ENCODE results near the gene MPO.

The MPO gene

GRCh38 chr17:58282442-58282841 is 1.7 kb upstream of the MPO start:
- DNase-seq (ENCODE audit: low read depth in 2 of 2): no peak
- TF ChIP-seq CTCF (IDR thresholded peaks at IDR 0.05; ENCODE audit: low read depth, low read length): no peak
- H3K4me3 ChIP-seq (replicated peaks in 1 of 2; ENCODE audit: low read depth in 2 of 2, low read length in 2 of 2): no peak overlapping the region

DNA sequence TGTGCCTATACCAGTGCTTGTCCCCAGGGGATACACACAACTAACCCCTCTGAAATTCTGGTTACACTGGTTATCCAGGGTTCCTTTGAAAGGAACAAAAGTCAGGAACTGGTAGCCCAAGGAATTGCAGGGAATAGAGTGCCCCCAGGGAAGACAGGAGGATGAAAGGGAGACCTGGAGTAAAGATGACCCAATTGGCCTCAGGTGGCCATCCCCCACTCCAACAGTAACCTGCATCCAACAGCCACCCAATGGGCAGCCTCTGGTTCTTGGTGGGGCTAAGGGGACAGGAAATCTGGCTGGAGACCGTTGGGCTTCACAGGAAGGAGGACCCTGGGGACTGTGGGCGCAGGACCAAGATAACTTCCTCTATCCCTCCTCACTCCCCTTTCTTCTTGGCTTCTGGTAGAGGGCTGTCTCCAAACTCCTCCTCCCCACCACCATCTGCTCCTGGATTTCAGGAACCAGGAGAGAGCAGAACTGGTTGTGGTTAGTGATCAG is 826 bp upstream of the MPO start:
- DNase-seq (ENCODE audit: low read depth in 2 of 2): no peak
- H3K4me3 ChIP-seq (replicated peaks in 1 of 2; ENCODE audit: low read depth in 2 of 2, low read length in 2 of 2): no peak overlapping the region
- no peak for TF ChIP-seq CTCF (IDR thresholded peaks at IDR 0.05; ENCODE audit: low read depth, low read length)

GRCh38 chr17:58279736-58280479 is 827 bp downstream of the MPO start:
- H3K4me3 ChIP-seq (replicated peaks in 1 of 2; ENCODE audit: low read depth in 2 of 2, low read length in 2 of 2): no peak overlapping the region
- TF ChIP-seq CTCF (IDR thresholded peaks at IDR 0.05; ENCODE audit: low read depth, low read length): no peak
- DNase-seq (ENCODE audit: low read depth in 2 of 2): no peak

- no peak for TF ChIP-seq CTCF (IDR thresholded peaks at IDR 0.05; ENCODE audit: low read depth, low read length)
- H3K4me3 ChIP-seq (replicated peaks in 1 of 2; ENCODE audit: low read depth in 2 of 2, low read length in 2 of 2): no peak overlapping the region
- peak; percentile 42 to 46 for DNase-seq (ENCODE audit: low read depth in 2 of 2)
Observed at GRCh38 chr17:58279016-58279711, 1.6 kb downstream of the MPO start.

DNA sequence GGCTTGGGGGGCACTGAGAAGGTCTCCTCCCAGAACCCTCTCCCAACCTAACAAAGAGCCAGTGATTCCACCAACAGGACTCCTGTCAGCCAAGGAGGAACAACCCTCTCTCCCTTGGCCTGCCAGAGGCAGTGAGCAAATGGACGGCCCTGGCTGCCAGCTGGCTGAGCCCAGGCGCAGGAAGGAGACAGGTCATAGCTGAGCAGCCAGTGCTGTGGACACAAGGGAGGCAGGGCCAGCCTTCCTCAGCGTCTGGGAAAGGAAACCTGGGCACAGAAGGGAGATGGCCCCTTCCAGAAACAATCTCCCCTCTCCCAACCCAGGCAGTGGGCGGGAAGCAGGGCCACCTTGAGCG is 2.1 kb downstream of the MPO start:
- no peak for TF ChIP-seq CTCF (IDR thresholded peaks at IDR 0.05; ENCODE audit: low read depth, low read length)
- peak in 1 of 2 donors; percentile 22 for DNase-seq (ENCODE audit: low read depth in 2 of 2)
- H3K4me3 ChIP-seq (replicated peaks in 1 of 2; ENCODE audit: low read depth in 2 of 2, low read length in 2 of 2): no peak overlapping the region

GRCh38 chr17:58277802-58278595 is 2.7 kb downstream of the MPO start:
- no peak for TF ChIP-seq CTCF (IDR thresholded peaks at IDR 0.05; ENCODE audit: low read depth, low read length)
- DNase-seq (ENCODE audit: low read depth in 2 of 2): no peak
- H3K4me3 ChIP-seq (replicated peaks in 1 of 2; ENCODE audit: low read depth in 2 of 2, low read length in 2 of 2): no peak overlapping the region

Data from cardiac fibroblast (primary cell).